ENCODE measurements around the gene LAMTOR5.

Gene LAMTOR5

DNA sequence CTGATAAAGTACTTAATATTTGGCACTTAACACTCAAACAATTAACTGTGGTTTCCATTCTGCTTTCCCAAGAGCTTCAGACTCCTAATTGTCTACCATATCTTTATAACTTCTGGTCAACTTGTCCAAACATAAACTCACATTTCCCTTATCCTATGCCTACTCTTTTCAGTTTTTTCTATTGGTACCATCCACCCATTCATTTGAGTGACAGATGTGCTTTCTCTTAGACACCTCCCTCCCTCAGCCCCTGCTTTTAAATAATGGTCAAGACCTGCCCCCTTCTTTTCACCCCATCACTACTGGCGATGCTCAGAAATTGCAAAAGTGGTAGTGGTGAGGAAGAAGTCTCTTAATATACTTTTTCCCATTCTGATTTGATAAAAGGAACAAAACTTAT is 22.1 kb downstream of the LAMTOR5 start:
- no peak for DNase-seq

DNA sequence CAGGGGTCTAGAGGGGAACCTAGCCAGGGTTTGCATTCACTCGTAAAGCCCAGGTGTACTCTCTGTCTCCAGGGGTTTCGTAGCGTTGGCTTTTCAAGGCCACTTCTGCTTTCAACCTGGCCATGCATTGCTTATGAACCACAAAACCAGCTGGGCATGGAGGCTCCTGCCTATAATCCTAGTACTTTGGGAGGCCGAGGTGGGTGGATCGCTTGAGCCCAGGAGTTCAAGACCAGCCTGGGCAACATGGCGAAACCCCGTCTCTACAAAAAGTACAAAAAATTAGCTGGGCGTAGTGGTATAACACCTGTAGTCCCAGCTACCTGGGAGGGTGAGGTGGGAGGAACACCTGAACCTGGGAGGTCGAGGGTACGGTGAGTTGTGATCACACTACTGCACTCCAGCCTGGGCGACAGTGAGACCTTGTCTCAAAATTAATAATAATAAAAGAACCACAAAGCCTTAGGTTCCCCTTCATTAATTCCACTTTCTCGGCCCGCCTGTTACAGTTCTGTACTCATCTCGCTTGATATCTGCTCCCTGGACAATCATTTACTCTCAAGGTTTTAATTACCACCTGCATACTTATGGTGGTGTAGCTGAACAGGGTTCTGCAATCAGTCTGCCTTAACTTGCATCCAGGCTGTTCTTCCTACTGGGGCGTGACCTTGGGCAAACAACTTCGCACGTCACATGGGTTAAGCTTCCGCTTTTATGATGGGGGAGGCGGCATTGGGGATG is 22.7 kb downstream of the LAMTOR5 start:
- DNase-seq = no peak

DNA sequence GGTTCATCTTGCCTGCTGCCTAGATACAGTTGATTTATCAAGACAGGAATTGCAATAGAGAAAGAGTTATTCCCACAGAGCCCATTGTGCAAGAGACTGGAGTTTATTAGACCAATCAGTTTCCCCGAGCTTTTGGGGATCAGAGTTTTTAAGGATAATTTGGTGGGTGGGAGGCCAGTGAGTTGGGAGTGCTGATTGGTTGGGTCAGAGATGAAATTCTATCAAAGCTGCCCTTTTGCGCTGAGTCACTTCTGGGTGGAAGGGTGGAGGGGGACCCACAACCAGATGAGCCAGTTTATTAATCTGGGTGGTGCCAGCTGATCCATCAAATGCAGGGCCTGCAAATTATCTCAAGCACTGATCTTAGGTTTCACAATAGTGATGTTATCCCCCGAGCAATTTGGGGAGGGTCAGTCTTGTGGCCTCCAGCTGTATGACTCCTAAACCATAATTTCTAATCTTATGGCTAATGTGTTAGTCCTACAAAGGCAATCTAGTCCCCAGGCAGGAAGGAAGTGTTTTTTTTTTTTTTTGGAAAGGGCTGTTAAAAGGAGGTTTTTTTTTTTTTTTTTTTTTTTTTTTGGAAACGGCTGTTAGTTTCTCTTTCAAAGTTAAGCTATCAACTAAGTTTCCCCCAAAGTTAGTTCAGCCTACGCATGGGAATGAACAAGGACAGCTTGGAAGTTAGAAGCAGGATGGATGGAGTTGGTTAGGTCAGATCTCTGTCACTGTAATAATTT is 24.1 kb downstream of the LAMTOR5 start:
- DNase-seq = no peak

DNA sequence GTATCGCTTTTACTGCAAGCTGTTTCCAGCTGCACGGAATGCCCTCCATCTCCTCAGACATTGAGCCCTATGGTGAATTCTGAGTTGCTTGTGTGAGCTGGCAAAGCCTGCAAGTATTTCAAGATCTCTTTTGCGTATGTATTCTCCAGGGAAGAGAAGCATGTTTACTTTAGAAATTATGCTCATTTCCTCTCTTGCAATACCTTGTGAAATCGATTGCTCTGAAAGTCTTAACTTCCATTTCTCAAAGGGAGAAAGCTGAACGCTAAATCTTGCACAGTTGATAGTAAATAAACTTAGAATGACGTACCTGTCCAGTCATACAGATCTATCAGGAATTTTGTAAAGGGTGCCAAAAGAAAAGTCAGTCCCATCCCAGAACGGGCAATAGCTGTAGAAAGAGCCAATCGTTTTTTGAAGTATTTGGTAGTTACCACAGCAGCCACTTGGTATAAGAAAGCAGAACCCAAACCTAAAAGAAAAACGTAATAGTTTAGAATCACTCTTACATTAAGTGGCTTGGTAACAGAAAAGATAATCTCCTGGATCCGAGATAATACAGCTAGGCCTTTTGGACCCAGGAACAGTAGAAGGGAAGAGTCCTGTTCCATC is 26.7 kb downstream of the LAMTOR5 start:
- no peak for DNase-seq

DNA sequence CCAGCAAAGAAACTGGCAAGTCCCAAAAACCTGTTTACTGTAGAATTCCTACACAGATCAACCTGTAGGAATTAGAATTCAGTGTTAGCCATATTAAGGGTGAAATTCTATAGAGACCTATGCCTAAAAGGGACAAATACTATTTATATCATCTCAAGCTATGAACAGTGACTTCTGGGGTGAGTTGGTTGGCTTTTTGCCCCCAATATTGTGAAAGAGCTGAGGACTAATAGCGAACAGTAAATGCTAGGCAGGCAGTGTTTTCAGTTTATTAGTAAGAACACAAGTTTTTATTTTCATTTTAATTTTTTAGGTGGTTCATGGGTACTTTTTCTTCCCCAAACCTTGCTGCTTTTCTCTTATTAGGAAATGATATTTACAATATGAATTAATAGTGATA is 32.0 kb downstream of the LAMTOR5 start:
- DNase-seq = no peak

DNA sequence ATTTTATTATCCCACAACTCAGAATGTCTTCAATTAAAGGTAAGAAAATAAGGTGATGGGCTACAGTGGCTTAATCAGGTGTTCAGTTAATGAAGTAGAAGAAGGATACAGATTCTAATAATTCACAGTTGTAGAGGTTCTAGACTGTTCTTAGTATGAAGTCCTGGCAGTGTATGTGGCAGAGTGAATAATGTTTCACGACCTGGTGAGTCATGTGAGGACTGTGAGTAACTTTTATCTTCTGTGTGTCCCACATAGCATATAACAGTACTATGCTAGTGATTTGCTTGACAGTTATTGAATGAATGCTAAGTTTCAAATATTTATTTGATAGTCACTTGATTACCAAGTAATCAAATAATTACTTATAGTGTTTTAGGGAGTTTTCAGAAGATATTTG is 36.7 kb downstream of the LAMTOR5 start:
- DNase-seq = no peak

DNA sequence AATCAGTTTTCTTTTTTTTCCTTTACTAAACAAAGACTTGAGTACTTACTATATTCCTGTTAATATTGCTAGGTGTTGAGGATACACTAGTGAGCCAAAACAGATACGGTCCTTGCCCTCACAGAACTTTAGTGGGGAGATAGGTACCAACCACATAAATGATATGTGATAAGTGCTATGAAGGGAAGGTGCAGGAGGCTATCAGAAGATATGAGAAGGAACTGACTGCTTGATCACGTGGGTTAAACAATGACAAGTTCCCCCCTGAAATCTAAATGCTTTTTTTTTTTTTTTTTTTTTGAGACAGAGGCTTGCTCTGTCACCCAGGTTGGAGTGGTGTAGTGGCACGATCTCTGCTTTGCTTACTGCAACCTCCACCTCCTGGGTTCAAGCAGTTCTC is 43.3 kb downstream of the LAMTOR5 start:
- no peak for DNase-seq

DNA sequence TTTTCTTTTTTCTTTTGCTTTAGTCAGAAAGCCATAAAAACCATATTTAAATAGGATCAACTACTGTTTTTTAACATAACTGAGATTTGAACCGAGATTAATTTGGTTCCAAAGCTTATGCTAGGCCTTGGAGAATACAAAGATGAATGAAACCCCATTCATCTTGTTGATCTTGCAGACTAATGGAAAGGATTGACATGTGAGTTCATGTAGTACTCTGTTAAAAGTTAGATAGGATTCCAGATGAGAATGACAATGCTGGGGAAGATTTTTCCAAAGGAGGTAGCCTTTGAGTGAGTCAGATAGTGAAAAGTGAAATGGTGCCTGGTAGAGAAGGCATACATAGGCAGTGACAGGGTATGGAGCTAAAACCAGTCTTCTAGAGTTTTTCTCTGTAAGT is 45.6 kb downstream of the LAMTOR5 start:
- no peak for DNase-seq

DNA sequence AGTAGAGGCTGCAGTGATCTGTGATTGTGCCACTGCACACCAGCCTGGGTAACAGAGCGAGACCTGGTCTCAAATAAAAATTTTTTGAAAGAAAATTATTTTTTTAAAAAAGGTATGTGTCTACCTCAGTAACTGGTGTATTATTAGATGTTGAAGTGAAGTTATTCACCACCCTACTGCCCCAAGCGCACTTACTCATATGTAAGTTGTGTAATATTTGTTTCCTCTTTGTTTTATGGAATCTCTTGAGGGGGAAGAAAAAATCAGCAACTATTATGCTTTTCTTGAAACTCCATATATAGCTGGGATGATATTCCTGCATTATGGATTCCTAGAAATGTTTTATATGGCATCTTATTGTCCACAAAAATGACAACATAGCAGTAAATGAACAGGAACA is 47.1 kb downstream of the LAMTOR5 start:
- no peak for DNase-seq

DNA sequence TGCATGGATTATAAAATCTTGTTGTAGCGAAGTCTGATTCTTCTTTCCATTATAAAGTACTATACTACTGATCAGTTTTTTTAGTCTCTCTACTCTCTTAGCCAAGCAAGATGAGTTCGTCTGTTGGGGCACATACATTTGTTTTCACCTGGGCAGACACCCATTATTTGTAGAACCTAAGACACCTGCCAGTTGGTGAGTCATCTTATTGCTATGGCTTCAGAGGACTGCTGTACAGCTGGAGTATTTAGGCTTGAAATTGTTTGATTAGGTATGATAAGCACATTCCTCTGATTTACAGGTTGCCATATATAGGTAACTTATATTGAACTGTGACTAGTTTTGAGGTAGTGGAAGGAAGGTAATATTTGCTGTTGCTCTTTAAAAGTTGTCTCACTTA is 51.1 kb downstream of the LAMTOR5 start:
- no peak for DNase-seq

DNA sequence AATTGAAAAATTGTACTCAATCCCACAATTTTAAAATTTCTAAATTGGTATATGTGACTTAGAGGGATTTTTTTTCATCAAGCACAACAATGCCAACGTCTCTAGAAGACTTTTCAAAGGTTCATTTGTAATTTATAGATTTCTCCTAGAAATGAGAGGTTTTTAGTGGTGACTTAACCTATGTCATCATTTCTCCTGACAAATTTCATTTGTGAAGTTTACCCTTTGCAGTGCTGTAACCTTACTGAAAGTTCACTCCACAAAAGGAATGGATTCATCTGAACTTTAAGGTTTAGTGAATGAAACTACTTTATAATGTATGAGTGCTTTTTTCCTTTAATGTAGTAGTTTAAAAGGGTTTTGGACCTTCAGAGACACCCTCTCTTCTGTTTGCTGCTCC is 52.2 kb downstream of the LAMTOR5 start:
- no peak for DNase-seq

Data from activated CD8-positive, alpha-beta memory T cell treated with anti-CD3 and anti-CD28 coated beads, Interleukin-2, amount 50 U/mL, for 4 hours (primary cell).